GM12892 (cell line): ENCODE results near the gene PKMYT1.

Source experiments
- POLR2AphosphoS5 ChIP-seq: IDR thresholded peaks from 2 replicates; pipeline ENCODE4 v1.6.1; 2011; ENCODE audit warnings: low read depth, low read length, control low read depth
- TAF1 ChIP-seq: IDR thresholded peaks from 2 replicates; pipeline ENCODE4 v1.6.1; 2011; ENCODE audit warnings: low read depth, mild to moderate bottlenecking, control low read depth, low read length, borderline replicate concordance

DNA sequence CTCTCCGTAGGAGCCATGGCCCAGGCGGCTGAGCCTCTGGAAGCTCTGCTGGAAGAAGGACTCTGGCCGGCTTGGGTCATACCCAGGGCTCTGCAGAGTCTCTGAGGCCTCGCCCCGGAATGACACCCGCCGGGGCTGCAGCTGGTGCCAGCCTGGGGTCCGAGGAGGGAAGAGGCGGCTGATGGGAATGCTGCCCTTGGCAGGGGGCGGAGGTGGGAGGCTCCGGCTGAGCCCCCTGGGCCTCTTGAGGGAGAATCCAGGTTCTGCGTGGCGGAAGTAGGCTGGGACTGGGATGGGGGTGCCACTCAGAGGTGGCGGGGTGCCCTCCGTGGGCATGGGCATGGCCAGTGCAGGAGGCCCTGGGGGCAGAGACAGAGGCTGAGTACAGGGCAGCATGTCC lies 3.6 kb downstream of the PKMYT1 start:
- no peak for TF ChIP-seq POLR2AphosphoS5
- no peak for TF ChIP-seq TAF1
